ENCODE results near the gene CHI3L1. TPM values are rescaled to one million over a fixed set of nuclear protein-coding genes. Genes with fewer than 3 reads are reported as not detected.

CHI3L1 gene
- total and polyA plus RNA-seq, 4 donors, result 5.0 to 34.7 (median 15.9) TPM

- Histone ChIP-seq H3K4me1 (ENCODE audit: control insufficient read depth in 4 of 4, insufficient read depth in 4 of 4, low read length in 3 of 4) (no peaks in the 10 kb centered on the region), H3K27ac (ENCODE audit: low read depth in 1 of 2, low read length in 2 of 2) (no peak overlapping the region), H3K9ac (ENCODE audit: low read depth in 1 of 2, low read length in 2 of 2) (no peak overlapping the region), H3K4me3 (ENCODE audit: low read depth in 1 of 3, low read length in 3 of 3) (no peak overlapping the region), H3K9me3 (ENCODE audit: control insufficient read depth in 4 of 4, low read length in 3 of 4) (no peaks in the 10 kb centered on the region), H3K36me3 (ENCODE audit: control insufficient read depth in 4 of 4, insufficient read depth in 3 of 4, low read depth in 1 of 4, low read length in 3 of 4) (no peaks in the 10 kb centered on the region), H3K27me3 (ENCODE audit: control insufficient read depth in 4 of 4, insufficient read depth in 4 of 4, low read length in 3 of 4) (no peaks in the 10 kb centered on the region)
- no peak for DNase-seq (ENCODE audit: low spot score)
- WGBS, result 85% methylated on average over 8 of the region's 8 CpGs
- TF ChIP-seq REST (IDR thresholded peaks at IDR 0.05), result no peak
- TF ChIP-seq TAF1 (conservative IDR thresholded peaks at IDR 0.05), result no peak
- TF ChIP-seq MAX (IDR thresholded peaks at IDR 0.05), result no peak
- TF ChIP-seq RXRA (IDR thresholded peaks at IDR 0.05), result no peak
- TF ChIP-seq HNF4G (IDR thresholded peaks at IDR 0.05), result no peak
- no peak for TF ChIP-seq GABPA (IDR thresholded peaks at IDR 0.05 in 1 of 2, conservative IDR thresholded peaks at IDR 0.05 in 1 of 2)
- TF ChIP-seq ZBTB33 (IDR thresholded peaks at IDR 0.05), result no peak
- TF ChIP-seq CTCF (IDR thresholded peaks at IDR 0.05; ENCODE audit: low read depth, low read length, missing input control), result no peak
Observed at GRCh38 chr1:203170625-203171330, 15.7 kb downstream of the CHI3L1 start.

- Histone ChIP-seq H3K4me3 (ENCODE audit: low read depth in 1 of 3, low read length in 3 of 3) (no peak overlapping the region), H3K9me3 (ENCODE audit: control insufficient read depth in 4 of 4, low read length in 3 of 4) (no peaks in the 10 kb centered on the region), H3K27me3 (ENCODE audit: control insufficient read depth in 4 of 4, insufficient read depth in 4 of 4, low read length in 3 of 4) (no peaks in the 10 kb centered on the region), H3K27ac (ENCODE audit: low read depth in 1 of 2, low read length in 2 of 2) (no peak overlapping the region), H3K36me3 (ENCODE audit: control insufficient read depth in 4 of 4, insufficient read depth in 3 of 4, low read depth in 1 of 4, low read length in 3 of 4) (no peaks in the 10 kb centered on the region), H3K9ac (ENCODE audit: low read depth in 1 of 2, low read length in 2 of 2) (no peak overlapping the region), H3K4me1 (ENCODE audit: control insufficient read depth in 4 of 4, insufficient read depth in 4 of 4, low read length in 3 of 4) (no peaks in the 10 kb centered on the region)
- WGBS, result 85% methylated on average over 21 of the region's 21 CpGs
- no peak for DNase-seq (ENCODE audit: low spot score)
- TF ChIP-seq ZBTB33 (IDR thresholded peaks at IDR 0.05) (no peak), GABPA (IDR thresholded peaks at IDR 0.05 in 1 of 2, conservative IDR thresholded peaks at IDR 0.05 in 1 of 2) (no peak), ATF3 (IDR thresholded peaks at IDR 0.05) (no peak), NR2F2 (IDR thresholded peaks at IDR 0.05) (no peak), FOXA1 (IDR thresholded peaks at IDR 0.05) (no peak), RXRA (IDR thresholded peaks at IDR 0.05) (no peak), YY1 (IDR thresholded peaks at IDR 0.05) (no peak), MAX (IDR thresholded peaks at IDR 0.05) (no peak), FOXA2 (IDR thresholded peaks at IDR 0.05) (no peak), HNF4G (IDR thresholded peaks at IDR 0.05) (no peak)
Observed at GRCh38 chr1:203169770-203170520, 16.6 kb downstream of the CHI3L1 start.
